Midbrain (tissue), 1 donor: Measurements from ENCODE around the gene CNTN6.

Experiments
- DNase-seq: peaks from one replicate; lab custom pipeline; 2025; lab: John Stamatoyannopoulos, UW

Gene CNTN6

DNA sequence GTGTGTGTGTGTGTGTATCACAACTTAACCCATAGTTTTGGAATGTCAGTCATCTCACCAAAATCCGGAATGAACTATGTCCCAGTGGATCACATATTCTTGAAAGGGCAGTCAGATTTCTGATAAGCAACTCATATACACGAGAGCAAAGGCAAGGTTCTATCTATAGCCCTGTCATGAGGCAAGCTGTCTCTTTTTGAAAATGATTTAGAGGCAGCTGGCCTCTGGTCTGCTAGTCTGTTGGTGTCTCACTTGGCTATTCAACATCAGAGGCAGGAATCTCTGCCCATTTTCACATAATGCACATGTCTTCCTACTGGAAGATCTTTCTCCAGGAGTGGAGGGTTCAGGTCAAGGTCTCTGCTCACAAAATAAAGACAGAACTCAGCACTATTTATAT, 79.8 kb downstream of the CNTN6 start:
- no peak for DNase-seq

DNA sequence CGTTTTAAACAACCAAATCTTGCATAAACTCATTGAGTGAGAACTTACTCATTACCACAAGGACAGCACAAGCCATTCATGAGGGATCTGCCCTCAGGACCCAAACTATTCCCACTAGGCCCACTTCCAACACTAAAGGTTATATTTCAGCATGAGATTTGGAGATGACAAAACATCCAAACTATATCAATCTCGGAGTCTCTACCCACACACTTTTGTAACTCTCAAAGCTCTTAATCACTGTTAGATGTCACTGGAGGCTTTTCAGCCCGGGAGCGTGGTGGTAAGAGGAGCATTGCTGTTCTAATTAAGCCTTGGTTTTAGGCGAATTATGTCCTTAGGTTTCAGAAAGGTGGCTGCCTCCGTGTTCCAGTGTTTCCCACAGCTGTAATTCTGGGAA, 86.3 kb downstream of the CNTN6 start:
- DNase-seq = no peak

DNA sequence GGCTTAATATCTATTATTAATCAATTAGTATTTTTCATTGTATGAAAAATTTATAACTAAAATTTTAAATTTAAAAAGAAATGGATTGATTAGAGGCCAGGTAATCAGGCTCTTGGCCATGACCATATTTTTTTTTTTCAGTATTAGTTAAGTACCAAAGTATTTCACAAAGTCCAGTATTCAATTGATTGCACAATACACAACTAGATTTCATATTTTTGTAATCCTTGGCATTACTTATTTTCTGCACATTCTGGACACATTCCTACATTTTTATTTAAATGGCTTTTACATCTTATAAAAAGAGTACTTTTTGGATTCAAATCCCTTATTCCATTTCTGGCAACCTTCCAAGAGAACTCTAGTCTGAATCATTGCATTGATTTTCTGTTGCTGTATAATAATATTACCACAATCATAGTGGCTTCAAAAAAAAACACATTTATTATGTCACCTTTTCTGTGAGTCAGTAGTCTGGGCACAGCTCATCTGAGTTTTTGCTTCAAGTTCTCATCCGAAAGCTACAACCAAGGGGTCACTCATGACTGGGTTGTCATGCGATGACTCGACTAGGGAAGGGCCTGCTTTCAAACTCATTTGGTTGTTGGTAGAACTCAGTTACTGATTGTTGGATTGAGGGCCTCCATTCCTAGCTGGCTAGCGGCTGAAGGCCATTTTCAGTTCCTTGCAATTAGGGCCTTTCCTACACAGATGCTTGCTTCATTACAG, 90.7 kb downstream of the CNTN6 start:
- no peak for DNase-seq

DNA sequence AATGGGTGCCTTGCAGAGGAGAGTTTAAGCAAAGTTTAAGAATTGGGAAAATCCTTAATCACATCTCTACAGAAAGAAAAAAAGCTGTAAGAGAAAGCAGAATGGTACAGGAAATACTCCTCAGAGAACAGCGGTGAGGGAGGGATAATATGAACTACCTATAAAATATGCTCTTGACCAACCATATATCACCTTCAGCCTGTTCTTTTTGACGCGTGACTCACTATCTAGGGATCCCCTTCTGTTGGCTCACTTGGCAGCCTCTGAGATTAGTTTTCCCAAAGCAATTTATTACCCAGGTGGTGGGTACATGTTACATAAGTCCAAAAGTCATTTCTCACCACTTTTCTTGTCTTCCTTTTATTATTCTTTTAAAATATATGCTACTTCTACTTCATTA, 97.7 kb downstream of the CNTN6 start:
- DNase-seq = no peak

DNA sequence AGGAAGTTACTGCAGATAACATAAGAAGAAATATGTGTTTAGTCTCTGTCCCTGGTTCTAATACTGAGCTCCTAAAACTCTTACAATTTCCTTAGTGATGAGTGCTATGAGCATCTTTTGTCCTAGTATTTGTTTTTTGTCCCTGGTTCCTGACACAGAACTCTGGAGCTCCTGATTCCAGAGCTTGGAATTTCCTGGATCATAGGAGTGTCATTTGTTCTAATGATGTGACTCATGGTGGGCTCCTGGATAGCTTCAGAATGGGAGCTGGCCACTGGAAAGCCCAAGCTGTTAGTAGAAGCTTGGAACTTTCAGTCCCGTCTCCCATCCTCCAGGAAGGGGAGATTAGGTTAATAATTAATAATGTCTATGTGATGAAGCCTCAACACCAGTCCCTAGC, 98.2 kb downstream of the CNTN6 start:
- DNase-seq = no peak

DNA sequence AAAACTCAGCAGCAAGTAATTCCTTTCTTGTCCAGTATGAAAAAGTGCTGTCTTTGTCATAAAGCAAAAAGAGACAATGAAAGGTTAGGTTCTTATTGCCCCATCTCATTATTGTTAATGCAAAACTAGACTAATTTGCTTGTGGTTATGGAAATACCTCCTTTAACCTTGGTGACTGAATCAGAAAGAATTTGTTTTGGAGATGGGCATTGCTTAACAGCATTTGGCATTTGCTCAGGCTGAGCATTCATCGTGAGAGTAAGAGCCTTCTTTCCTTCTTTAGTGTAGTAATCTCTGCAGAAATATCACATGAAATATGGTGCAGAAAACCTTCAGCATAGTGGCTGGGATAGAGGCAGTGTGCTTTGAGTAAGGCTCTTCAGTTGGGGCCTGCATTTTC, 103.1 kb downstream of the CNTN6 start:
- DNase-seq = no peak

DNA sequence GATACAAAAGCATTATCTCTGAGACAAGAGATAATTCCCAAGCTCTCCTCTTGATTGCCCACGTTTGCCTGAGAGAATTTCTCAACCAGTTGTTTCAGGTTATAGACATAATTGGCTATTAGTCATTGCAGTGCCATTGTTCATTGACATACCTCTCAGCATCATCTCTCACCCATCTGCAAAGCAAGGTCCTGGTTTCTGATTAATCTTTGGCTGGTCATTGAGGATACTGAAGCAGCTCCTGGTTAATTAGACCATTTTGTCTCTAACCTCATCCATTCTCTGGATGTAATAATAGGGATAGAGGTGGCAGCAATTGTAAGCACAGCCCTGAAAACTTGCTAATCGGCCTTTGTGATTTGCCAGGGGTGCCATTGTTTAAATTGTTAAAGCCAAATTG, 104.2 kb downstream of the CNTN6 start:
- DNase-seq = no peak

DNA sequence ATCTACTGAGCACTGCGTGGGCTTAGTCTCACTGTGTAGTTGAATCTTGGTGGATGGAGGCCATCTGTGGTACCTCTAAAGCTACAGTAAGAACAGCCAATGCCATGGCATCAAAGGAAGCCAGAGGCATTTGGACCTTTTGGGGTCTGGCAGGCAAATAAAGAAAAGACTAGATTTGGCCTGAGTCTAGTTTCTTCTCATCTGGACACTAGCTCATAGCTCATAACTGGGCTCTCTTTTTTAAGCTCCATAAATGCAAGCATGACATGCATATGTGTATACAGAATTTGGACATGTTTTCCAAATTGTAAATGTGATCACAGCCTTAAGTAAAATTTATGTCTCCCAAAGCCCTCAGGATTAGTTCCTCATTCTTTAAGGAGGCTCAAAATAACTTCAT, 107.5 kb downstream of the CNTN6 start:
- DNase-seq = no peak

DNA sequence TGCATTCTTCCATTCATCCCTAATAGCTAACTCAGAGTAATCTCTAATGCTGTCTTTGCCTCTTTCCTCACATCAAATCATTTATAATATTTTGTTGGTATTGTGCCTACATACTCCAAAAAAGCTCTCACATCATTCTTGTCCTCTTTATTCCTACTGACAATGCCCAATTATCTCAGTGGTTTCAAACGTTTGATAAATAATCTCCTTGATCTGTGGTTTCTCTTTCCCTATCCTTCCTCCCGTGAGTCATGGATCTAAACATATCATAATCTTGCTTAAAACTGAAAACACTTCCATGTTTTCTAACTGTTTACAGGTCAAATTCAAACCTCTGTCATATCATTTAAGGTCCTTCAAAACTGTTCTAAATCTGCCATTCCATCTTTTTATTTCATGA, 115.1 kb downstream of the CNTN6 start:
- no peak for DNase-seq

DNA sequence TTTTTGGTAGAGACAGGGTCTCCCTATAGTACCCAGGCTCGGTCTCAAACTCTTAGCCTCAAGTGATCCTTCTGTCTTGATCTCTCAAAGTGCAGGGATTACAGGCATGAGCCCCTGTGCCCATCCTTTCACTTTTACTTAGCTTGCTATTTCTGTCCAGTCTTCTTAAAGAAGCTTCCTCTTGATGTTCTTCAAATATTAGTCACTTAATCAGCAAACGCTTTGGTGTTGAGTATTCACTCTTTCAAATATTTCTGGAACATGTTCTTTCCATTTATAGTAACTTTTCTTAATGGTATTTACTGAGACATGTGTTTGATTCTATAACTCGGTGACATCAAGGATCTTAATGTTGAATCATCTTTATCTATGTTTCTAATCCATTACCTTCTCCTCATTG, 122.1 kb downstream of the CNTN6 start:
- no peak for DNase-seq

DNA sequence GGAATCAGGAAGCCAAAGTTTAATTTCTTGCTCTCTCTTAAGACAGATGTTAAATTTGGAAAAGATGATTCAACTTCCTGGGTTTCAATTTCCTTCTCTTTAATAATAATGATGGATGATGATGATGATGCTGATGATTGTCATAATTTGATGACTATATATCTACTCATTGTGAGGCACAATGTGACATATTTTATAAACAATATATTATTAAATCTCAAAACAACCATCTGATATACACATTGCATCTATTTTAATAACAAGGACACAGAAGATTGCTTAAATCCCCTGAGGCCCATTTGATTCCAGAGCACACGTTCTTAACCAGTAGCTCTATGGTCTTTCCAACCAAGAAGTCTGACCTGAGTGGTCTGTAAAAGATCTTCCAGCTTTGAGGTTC, 124.0 kb downstream of the CNTN6 start:
- DNase-seq = no peak

DNA sequence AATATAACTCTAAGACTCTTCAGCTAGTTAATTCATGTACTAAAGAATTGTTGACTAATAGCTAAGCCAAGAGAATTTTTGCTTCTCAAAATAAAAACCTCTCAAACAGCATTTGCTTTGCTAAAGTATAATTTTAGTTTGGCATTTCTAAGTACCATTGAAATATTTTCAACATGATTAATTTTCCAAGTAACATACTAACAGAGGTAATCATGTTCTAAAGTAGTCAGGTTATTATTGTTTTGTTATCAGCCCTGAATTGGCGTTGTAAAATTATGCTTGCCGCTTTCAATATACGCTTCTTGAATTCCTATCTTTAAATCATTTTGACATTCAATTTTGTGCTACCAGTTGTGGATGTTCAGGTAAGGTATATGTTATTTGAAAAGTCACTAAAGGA, 134.3 kb downstream of the CNTN6 start:
- no peak for DNase-seq

DNA sequence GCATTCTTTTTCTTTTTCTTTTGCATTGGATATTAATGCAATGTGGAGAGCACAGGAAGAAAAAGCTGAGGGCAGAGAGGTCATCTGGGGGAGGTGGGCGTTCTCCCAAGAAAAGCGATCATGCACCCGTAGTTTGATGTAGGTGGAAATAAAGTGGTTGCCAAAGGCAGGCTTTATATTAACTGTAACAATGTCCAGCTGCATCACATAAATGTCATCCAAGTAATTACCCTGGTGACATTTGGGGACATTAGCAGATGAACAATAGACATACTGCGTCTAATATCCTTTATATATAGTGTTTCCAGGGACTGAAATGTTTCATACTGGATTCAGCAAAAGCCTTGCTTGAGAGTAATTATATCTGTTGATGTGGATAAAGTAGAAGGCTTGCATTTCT, 135.5 kb downstream of the CNTN6 start:
- DNase-seq = no peak

DNA sequence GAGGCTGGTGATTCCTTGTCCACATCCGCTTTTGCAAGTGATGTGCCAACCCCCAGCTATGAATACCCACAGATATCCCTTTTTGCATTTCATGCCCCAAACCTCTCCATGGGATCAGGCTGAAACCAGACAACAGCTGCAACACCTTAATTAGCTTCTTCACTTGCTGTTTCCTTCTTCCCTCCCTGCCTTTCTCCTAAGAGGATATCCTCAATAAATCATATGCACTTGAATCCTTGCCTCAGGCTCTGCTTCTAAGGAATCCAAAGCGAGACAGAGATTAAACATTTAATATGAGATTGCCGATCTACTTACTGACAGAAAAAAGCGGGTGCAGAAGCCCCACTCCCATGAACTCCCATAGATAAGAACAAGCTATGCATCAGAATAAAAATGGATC, 138.1 kb downstream of the CNTN6 start:
- no peak for DNase-seq

DNA sequence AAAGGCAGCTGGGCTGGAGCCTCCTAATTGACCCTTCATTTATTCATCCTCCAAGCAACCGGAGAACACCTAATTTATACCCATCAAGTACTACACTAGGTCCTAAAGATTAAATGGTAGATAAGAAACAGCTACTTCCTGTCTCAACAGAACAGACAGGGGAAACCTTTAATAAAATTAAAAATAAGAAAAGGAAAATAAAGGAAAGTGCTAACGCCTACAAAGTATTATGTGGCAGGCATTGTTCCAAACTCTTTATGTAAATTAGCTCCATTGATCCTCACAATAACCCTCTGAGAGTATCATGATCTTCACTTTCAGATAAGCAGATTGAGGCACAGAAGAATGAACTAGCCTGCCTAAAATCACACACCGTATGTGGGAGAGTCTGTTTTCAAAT, 139.5 kb downstream of the CNTN6 start:
- DNase-seq = no peak

DNA sequence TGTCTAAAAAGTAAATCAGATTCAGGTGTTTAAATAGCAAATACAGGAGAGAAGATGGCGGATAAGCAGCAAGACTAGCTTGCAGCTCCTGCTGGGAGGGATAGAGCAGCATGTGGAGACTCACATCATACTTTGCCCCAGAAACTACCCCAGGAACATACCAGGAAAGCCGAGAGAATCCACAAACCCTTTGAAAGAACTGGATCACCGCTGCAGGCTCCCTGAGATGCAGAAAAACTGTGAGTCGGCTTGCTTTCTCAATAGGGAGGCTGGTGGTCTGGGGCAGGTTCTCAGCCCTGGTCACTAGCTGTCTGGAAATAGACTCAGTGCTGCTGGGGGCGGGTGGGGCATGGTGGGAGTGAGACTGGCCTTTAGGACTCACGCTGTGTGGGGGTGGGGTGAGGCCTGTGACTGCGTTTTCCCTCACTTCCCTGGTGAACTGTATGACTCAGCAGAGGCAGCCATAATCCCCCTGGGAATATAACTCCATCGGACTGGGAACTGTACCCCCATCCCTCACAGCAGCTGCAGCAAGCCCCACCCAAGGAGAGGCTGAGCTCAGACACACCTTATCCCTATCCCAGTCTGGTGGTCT, 142.8 kb downstream of the CNTN6 start:
- DNase-seq = no peak

DNA sequence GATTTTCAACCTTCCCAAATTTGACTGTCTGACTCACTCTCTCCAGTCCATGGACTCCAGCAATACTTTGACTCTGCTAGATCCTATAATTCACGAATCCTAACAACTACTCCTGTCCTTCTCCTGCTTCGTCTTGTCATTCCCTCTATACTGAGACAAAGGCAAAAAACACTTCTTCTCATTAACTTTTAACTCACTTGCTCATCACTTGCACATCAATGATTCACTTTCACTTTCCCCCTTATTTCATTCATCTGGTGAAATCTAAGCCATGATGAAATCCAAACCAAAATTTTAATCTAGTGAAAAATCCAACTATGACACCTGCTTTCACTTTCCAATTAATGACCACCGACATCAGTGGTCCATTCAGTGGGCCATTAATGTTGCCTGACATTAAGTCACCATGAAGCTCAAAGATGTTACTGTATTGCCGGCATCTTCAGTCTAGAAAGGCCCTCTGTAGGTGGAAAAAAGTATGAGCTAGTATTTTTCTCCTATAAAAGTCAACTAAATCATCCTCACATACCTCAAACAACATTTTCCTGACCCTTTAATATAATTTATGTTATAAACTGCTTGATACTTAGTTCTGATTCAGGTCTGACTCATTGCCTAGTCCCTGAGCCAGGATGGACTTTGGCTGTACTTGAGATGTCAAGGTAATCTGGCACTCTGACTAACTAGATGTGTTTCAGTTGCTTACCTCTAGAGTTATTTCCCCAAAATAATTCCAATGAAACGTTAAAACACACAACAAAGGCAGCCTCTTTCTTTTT, 158.6 kb downstream of the CNTN6 start:
- no peak for DNase-seq

DNA sequence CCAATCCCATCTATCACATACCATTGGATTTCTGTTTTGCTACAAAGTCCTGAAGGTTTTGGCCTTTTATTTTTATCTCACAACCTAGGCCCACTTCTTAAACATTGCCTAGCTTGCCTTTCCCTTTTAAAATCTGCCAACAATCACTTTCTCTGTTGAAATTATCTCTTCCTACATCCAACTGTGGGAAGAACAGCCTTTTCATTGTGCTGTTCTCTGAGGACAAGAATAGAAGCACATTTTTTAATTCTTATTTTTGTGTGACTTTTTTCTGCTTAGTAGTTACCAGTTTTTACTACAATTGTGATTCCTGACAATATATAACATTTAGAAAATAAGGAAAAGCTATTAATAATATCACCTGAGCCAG, 159.2 kb downstream of the CNTN6 start:
- no peak for DNase-seq

DNA sequence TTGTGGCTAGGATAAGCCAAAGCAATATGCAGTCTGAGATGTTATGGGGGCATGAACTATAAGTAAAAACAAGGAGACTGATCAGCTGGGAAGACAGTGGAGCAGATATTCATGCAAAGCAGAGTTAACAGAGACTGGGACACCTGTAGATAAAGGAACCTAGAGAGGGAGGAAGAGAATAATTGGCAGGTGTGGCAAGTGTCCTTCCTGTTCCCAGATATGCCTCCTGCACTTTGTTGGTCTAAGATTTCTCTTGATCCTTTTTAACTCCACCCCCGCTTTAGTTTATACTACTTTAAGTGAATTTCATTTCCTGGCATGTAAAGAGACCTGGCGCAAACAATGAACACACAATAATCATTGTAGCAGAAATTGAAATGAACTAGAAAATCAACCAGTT, 169.4 kb downstream of the CNTN6 start:
- no peak for DNase-seq

DNA sequence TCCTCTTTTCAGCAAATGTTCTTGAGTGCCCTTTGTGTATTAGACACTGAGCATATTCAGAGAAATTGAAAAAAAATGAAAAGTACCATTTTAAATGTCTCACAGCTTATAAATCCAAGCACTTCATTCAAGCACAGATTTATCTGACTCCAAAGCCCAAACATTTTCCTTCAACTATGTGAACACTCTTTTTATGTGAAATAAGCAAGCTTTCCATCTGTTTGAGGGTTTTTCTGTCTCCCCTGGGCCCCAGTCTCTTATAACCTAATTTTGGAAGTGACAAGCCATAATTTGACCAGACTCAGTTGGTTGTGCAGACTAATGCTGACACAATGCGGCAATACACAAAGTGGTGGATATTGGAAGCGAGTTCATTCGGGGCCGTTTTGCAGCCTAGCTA, 170.3 kb downstream of the CNTN6 start:
- DNase-seq = no peak

DNA sequence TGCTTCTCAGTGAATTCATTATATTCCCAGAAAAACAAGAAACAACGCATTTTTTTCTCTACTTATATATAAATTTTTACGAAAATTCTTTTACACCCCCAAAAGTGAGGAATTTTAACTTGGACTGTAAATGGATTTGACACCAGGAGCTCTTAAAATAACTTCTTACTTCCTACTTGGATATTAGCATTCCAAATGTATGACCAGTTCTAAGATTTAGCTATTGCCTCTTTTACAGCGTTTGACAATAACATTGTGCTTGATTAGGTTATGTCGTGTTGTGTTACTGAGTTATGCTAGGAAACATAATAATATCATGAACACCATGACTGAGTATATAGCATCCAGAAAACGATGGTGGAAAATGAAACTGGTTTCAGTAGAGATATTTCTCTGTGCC, 177.0 kb downstream of the CNTN6 start:
- no peak for DNase-seq

DNA sequence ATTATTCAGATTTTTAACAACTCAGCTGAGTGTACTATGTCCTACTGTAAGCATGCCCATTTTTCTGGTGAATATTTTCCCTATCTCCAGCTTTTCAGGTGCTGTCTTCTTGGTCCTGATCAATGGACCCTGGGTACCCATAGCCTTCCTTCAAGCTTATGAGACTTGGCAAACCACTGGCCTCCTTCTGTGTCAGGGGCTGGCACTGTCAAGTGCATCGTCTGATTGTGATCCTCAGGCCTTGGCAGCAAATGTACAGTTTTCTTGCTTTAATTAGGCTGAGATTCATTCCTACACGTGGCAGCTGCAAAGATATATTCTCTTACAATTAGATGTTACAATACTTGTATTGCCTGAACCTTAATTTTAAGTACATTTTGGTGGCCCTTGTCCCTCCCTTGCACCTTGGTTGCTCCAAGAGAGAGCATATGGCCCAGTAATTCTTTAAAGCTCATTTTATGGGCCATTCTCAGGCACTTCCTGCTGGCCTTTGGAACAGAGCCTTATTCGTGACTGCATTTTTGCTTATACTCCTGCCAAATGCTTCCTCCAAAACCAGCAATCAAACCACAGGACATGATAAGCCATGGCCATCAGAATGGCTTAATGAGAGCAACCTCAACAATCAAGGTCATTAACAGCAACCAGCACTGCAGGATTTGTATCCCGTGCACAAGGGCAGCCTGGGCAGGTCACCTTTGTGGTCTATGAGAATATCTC, 179.9 kb downstream of the CNTN6 start:
- no peak for DNase-seq

DNA sequence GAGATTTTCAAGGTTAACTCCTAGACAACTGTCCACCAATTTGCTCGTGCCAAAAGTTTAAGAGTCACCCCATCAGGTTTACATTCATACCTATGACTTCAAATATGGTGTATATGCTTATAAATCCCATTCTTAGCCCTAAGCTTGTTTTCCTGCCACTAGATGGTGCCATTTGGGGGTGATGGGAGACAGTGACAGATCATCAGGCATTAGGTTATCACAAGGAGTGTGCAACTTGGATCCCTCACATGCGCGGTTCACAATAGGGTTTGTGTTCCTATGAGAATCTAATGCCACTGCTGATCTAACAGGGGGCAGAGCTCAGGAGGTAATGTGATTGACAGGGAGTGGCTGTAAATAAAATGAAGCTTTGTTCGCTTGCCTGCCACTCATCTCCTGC, 182.7 kb downstream of the CNTN6 start:
- no peak for DNase-seq
